Activated CD8-positive, alpha-beta memory T cell treated with anti-CD3 and anti-CD28 coated beads, Interleukin-2, amount 50 U/mL, for 1 hour (primary cell): ENCODE measurements around the gene JAG1.
"Not testable (repeated sequence)": the region's sequence is repeated elsewhere in the genome, so short reads cannot be mapped to it uniquely, and the experiment has no call there.

Experiments used
- DNase-seq: peaks from one replicate; pipeline ENCODE4 v3.0.0-alpha.2; 2020; ENCODE audit errors: extremely low read depth

JAG1 gene

GRCh38 chr20:10637563-10637962, 36.2 kb downstream of the JAG1 start:
- no peak for DNase-seq

GRCh38 chr20:10637031-10637559, 36.7 kb downstream of the JAG1 start:
- DNase-seq: no peak

GRCh38 chr20:10636326-10636818, 37.4 kb downstream of the JAG1 start:
- no peak for DNase-seq

- no peak for DNase-seq
Observed at GRCh38 chr20:10635476-10636208, 38.2 kb downstream of the JAG1 start.

GRCh38 chr20:10634683-10635411, 39.0 kb downstream of the JAG1 start:
- no peak for DNase-seq

GRCh38 chr20:10634211-10634610, 39.6 kb downstream of the JAG1 start:
- DNase-seq: no peak

GRCh38 chr20:10633718-10634117, 40.1 kb downstream of the JAG1 start:
- DNase-seq: no peak

GRCh38 chr20:10632721-10633509, 40.9 kb downstream of the JAG1 start:
- DNase-seq: no peak

- no peak for DNase-seq
Observed at GRCh38 chr20:10631126-10631525, 42.7 kb downstream of the JAG1 start.

- no peak for DNase-seq
Observed at GRCh38 chr20:10629946-10630650, 43.7 kb downstream of the JAG1 start.

GRCh38 chr20:10626896-10627295, 46.9 kb downstream of the JAG1 start:
- no peak for DNase-seq

- no peak for DNase-seq
Observed at GRCh38 chr20:10625641-10626040, 48.2 kb downstream of the JAG1 start.

GRCh38 chr20:10622657-10623418, 51.0 kb downstream of the JAG1 start:
- DNase-seq: no peak

- DNase-seq: no peak
Observed at GRCh38 chr20:10621149-10621548, 52.6 kb downstream of the JAG1 start.

GRCh38 chr20:10619427-10619826, 54.4 kb downstream of the JAG1 start:
- no peak for DNase-seq

GRCh38 chr20:10618611-10619245, 55.1 kb downstream of the JAG1 start:
- DNase-seq: no peak

- not testable (repeated sequence) for DNase-seq
Observed at GRCh38 chr20:10617549-10618133, 56.2 kb downstream of the JAG1 start.

GRCh38 chr20:10616212-10616611, 57.6 kb downstream of the JAG1 start:
- DNase-seq: no peak

- DNase-seq: no peak
Observed at GRCh38 chr20:10613911-10614310, 59.9 kb downstream of the JAG1 start.

GRCh38 chr20:10613426-10613825, 60.4 kb downstream of the JAG1 start:
- not testable (repeated sequence) for DNase-seq
